Loucy (cell line): Measurements from ENCODE around the gene IQCC.

ENCODE experiments used
- H2AFZ ChIP-seq: fragments of 200-600 bp; sonication (generic); 2 replicates; pipeline ENCODE4 v1.6.0; 2016; ENCODE audit warnings: antibody characterized with exemption, mild to moderate bottlenecking, low read length, moderate library complexity
- H3F3A ChIP-seq: fragments of 200-600 bp; 2 replicates; pipeline ENCODE4 v1.6.0; 2016; ENCODE audit warnings: antibody characterized with exemption, low read depth, mild to moderate bottlenecking
- H3K27me3 ChIP-seq: fragments of 200-600 bp; sonication (generic); 2 replicates; pipeline ENCODE4 v1.6.1; 2014; ENCODE audit warnings: low read length, mild to moderate bottlenecking; ENCODE audit not compliant: insufficient read depth, poor library complexity, severe bottlenecking
- H3K36me3 ChIP-seq: fragments of 200-600 bp; sonication (generic); 2 replicates; pipeline ENCODE4 v1.6.1; 2016; ENCODE audit warnings: low read length; ENCODE audit not compliant: insufficient read depth
- H3K4me1 ChIP-seq: fragments of 200-600 bp; sonication (generic); 2 replicates; pipeline ENCODE4 v1.5.1; 2014; ENCODE audit warnings: low read length, mild to moderate bottlenecking; ENCODE audit not compliant: insufficient read depth, poor library complexity, severe bottlenecking
- H3K4me2 ChIP-seq: fragments of 200-600 bp; sonication (generic); 2 replicates; pipeline ENCODE4 v1.6.0; 2014; ENCODE audit warnings: antibody characterized with exemption, low read length, low read depth, mild to moderate bottlenecking; ENCODE audit not compliant: poor library complexity, severe bottlenecking
- H3K4me3 ChIP-seq: fragments of 200-600 bp; sonication (generic); 2 replicates; pipeline ENCODE4 v1.5.1; 2014; ENCODE audit warnings: low read length, mild to moderate bottlenecking, mixed read lengths; ENCODE audit not compliant: poor library complexity, severe bottlenecking
- H3K79me2 ChIP-seq: fragments of 200-600 bp; sonication (generic); 2 replicates; pipeline ENCODE4 v1.6.1; 2014; ENCODE audit warnings: low read length; ENCODE audit not compliant: insufficient read depth
- H3K9ac ChIP-seq: fragments of 200-600 bp; sonication (generic); 2 replicates; pipeline ENCODE4 v1.6.0; 2014; ENCODE audit warnings: mild to moderate bottlenecking, low read depth, low read length, moderate library complexity; ENCODE audit not compliant: poor library complexity, severe bottlenecking
- H3K9me2 ChIP-seq: fragments of 200-600 bp; sonication (generic); replicated peaks from 2 replicates; pipeline ENCODE4 v1.6.1; 2016; ENCODE audit warnings: low read depth, low read length, mixed read lengths
- H3K9me3 ChIP-seq: fragments of 200-600 bp; sonication (generic); 2 replicates; pipeline ENCODE4 v1.6.1; 2014; ENCODE audit warnings: mild to moderate bottlenecking, antibody characterized with exemption, low read length, low read depth; ENCODE audit not compliant: insufficient read depth
- H4K20me1 ChIP-seq: fragments of 200-600 bp; sonication (generic); 2 replicates; pipeline ENCODE4 v1.6.0; 2014; ENCODE audit warnings: antibody characterized with exemption, low read length, mild to moderate bottlenecking; ENCODE audit not compliant: insufficient read depth, poor library complexity, severe bottlenecking
- EZH2phosphoT487 ChIP-seq: fragments of 200-600 bp; IDR thresholded peaks from 2 replicates; pipeline ENCODE4 v1.6.1; 2018; ENCODE audit warnings: antibody characterized with exemption, mild to moderate bottlenecking, moderate library complexity, borderline replicate concordance
- TF ChIP-seq, protein P1 (sequence below): fragments of 200-600 bp; sonication (generic); conservative IDR thresholded peaks from 2 replicates; pipeline ENCODE4 v1.5.1; 2014; ENCODE audit warnings: mild to moderate bottlenecking, antibody characterized with exemption, low read length

The IQCC gene

DNA sequence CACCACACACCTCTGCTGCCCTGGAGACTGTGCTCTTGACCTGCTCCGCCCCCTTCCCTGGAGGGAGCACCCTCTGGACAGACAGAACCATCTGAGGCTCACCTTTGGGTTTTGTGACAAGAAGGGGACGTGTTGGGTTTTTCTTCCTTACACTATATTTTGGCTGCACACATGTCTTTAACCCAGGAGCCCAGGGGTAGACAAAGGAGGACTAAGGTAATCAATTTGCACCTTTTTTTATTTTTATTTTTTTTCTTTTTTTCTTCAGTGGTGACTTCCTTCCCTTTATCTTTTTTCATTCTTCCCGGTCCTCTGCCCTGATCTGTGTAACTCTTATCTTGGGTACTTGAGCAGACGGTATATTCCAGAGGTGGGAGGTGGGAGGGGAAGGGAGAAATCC, 34.5 kb upstream of the IQCC start:
- Histone ChIP-seq H4K20me1 (no peaks in the 10 kb centered on the region), H3K9me3 (no peaks in the 10 kb centered on the region), H3K36me3 (peaks cover 48% of the 10 kb centered on the region; the same call in 1 of the 2 replicates), H3K9me2 (no peaks in the 10 kb centered on the region), H3K27me3 (no peaks in the 10 kb centered on the region), H3K4me1 (peaks cover 11% of the 10 kb centered on the region), H3K4me3 (no peak overlapping the region), H3K79me2 (no peaks in the 10 kb centered on the region), H3K9ac (no peak overlapping the region), H3K4me2 (no peak overlapping the region), H3F3A (no peaks in the 10 kb centered on the region), H2AFZ (no peak overlapping the region)
- TF ChIP-seq, protein P1, sequence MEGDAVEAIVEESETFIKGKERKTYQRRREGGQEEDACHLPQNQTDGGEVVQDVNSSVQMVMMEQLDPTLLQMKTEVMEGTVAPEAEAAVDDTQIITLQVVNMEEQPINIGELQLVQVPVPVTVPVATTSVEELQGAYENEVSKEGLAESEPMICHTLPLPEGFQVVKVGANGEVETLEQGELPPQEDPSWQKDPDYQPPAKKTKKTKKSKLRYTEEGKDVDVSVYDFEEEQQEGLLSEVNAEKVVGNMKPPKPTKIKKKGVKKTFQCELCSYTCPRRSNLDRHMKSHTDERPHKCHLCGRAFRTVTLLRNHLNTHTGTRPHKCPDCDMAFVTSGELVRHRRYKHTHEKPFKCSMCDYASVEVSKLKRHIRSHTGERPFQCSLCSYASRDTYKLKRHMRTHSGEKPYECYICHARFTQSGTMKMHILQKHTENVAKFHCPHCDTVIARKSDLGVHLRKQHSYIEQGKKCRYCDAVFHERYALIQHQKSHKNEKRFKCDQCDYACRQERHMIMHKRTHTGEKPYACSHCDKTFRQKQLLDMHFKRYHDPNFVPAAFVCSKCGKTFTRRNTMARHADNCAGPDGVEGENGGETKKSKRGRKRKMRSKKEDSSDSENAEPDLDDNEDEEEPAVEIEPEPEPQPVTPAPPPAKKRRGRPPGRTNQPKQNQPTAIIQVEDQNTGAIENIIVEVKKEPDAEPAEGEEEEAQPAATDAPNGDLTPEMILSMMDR, result no peak
- TF ChIP-seq EZH2phosphoT487, result no peak

DNA sequence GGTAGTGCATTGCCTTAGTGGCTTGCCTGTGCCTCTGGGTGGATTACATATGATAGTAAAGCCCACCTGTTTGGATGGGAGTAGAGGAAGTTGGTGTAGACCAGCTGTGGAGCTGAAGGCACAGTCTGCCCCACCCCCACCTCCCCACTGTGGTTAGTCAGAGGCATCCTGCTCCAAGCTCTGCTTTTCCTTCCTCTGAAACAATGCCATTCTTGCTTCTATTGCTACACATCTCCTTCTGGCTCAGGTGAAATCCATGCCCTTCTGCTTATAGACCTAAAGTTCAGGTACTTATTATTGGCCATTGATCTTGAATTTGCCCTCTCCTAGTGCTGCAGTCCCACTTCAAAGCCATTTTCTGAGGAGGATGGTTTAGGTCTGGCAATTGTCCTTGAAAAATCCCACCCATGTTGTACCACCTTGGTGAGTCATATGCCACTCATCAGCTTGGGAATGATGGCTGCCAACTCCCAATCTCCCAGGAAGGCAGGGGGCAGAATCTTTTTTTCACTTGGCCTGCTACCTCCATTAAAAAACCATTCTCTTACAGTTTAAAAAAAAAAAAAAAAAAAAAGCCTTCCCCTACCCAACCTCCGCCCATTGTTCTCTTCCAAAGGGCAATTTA, 32.7 kb upstream of the IQCC start:
- TF ChIP-seq EZH2phosphoT487, result no peak
- TF ChIP-seq, protein P1, result no peak

DNA sequence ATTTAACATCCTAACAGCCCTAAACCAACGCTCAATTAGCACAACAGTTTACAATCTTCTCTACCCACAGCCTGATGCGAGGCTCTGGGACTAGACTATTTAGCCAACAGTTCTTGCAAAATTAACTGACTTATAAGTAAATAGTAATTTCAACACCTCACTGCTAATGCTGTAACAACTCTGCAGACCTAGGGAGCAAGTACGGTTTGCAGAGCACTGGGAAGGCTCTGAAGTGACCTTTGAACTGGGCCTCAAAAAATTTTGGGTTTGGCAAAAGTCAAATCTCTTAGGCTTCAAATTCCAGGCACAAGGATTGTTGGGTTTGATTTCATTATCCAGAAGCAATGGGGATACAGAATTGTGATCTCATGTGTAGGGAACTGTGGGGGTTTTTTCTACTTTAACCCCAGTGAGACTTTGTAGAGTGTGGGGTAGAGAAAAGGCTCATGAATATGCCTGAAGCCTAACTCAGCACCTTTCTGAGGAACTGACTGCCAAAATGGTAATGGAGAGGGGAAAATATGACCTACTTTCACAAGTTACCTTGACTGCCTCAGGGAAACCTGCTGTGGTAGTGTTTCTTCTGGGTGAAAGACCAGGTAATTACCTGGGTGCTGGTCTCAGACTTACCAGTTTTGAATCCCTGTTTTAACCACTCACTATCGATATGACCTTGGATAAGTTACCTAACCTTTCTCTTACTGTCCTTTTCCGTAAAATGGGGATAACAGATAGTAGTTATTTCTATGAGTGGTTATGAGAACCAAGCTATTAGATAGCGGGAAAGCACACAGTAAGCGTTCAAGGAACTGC, 26.9 kb upstream of the IQCC start:
- TF ChIP-seq, protein P1, result no peak
- no peak for TF ChIP-seq EZH2phosphoT487
- Histone ChIP-seq H3K79me2 (peaks cover 34% of the 10 kb centered on the region), H3K9me3 (no peaks in the 10 kb centered on the region), H3K36me3 (no peaks in the 10 kb centered on the region; the same call in 1 of the 2 replicates), H2AFZ (peak overlapping the region; percentile 81), H4K20me1 (peaks cover 30% of the 10 kb centered on the region), H3K9me2 (no peaks in the 10 kb centered on the region), H3K4me3 (peak overlapping the region; percentile 92), H3F3A (no peaks in the 10 kb centered on the region), H3K4me1 (peaks cover 33% of the 10 kb centered on the region), H3K4me2 (peak overlapping the region; percentile 95), H3K9ac (peak overlapping the region; percentile 98), H3K27me3 (no peaks in the 10 kb centered on the region)

More for the DNA sequence above, 32.7 kb upstream of the IQCC start:
- H3K36me3 ChIP-seq, result peaks cover 35% of the 10 kb centered on the region; the same call in 1 of the 2 replicates
- no peak overlapping the region for H3K9ac ChIP-seq
- no peak overlapping the region for H3K4me3 ChIP-seq
- H2AFZ ChIP-seq, result no peak overlapping the region
- no peaks in the 10 kb centered on the region for H3K79me2 ChIP-seq
- H3K9me2 ChIP-seq, result no peaks in the 10 kb centered on the region
- no peaks in the 10 kb centered on the region for H3K27me3 ChIP-seq
- peak overlapping the region; percentile 32 for H3K4me2 ChIP-seq
- no peaks in the 10 kb centered on the region for H4K20me1 ChIP-seq
- no peaks in the 10 kb centered on the region for H3F3A ChIP-seq
- no peaks in the 10 kb centered on the region for H3K9me3 ChIP-seq
- peaks cover 11% of the 10 kb centered on the region for H3K4me1 ChIP-seq
